Right lobe of liver (tissue), 4 donors: ENCODE data around the gene TMEM239.

Experiments
- CTCF ChIP-seq, 4 donors: fragments of 200-600 bp in 3 of 4; fragments of 450-650 bp in 1 of 4; IDR thresholded peaks; one replicate each; pipeline versions ENCODE4 v1.5.1 to v1.8.0; 2016 to 2022; ENCODE audit warnings: antibody characterized with exemption in 4 of 4, mild to moderate bottlenecking in 2 of 4
- POLR2A ChIP-seq: fragments of 450-650 bp; IDR thresholded peaks from one replicate; pipeline ENCODE4 v1.6.1; 2017; ENCODE audit warnings: antibody characterized with exemption, mild to moderate bottlenecking
- donor health status: DM: no; HTN: no; CAD: no.
- donor health status: DM: no; HTN: no; CAD: no.
- donor health status: DM: no; HTN: yes; CAD: no.

GRCh38 chr20:2801286-2801728 lies 14.9 kb upstream of the TMEM239 start:
- no peak for TF ChIP-seq CTCF (IDR thresholded peaks at IDR 0.05)
- no peak for TF ChIP-seq POLR2A
